NCI-H2196 (cell line): Measurements from ENCODE around the gene NPY4R.
"Not testable (repeated sequence)": the region's sequence is repeated elsewhere in the genome, so short reads cannot be mapped to it uniquely, and the experiment has no call there.

Source experiments
- DNase-seq: peaks from one replicate; lab custom pipeline; 2025; ENCODE audit not compliant: unreplicated experiment; lab: John Stamatoyannopoulos, UW

The NPY4R gene

GRCh38 chr10:46457071-46457470, 8.7 kb downstream of the NPY4R start:
- not testable (repeated sequence) for DNase-seq

GRCh38 chr10:46455992-46456391, 9.8 kb downstream of the NPY4R start:
- not testable (repeated sequence) for DNase-seq

- not testable (repeated sequence) for DNase-seq
Observed at GRCh38 chr10:46451365-46451764, 14.4 kb downstream of the NPY4R start.

- DNase-seq, result not testable (repeated sequence)
Observed at GRCh38 chr10:46450829-46451228, 14.9 kb downstream of the NPY4R start.

GRCh38 chr10:46447439-46447838, 18.3 kb downstream of the NPY4R start:
- not testable (repeated sequence) for DNase-seq

GRCh38 chr10:46445389-46446122, 20.2 kb downstream of the NPY4R start:
- not testable (repeated sequence) for DNase-seq

GRCh38 chr10:46443422-46443821, 22.3 kb downstream of the NPY4R start:
- not testable (repeated sequence) for DNase-seq

GRCh38 chr10:46442706-46443275, 23.0 kb downstream of the NPY4R start:
- not testable (repeated sequence) for DNase-seq

GRCh38 chr10:46441837-46442278, 23.9 kb downstream of the NPY4R start:
- DNase-seq, result not testable (repeated sequence)

- DNase-seq, result not testable (repeated sequence)
Observed at GRCh38 chr10:46440942-46441341, 24.8 kb downstream of the NPY4R start.

GRCh38 chr10:46423550-46423949, 42.2 kb downstream of the NPY4R start:
- DNase-seq, result not testable (repeated sequence)

- not testable (repeated sequence) for DNase-seq
Observed at GRCh38 chr10:46419570-46420379, 46.0 kb downstream of the NPY4R start.

- not testable (repeated sequence) for DNase-seq
Observed at GRCh38 chr10:46418283-46418682, 47.5 kb downstream of the NPY4R start.

- DNase-seq, result not testable (repeated sequence)
Observed at GRCh38 chr10:46415291-46415690, 50.5 kb downstream of the NPY4R start.

- not testable (repeated sequence) for DNase-seq
Observed at GRCh38 chr10:46412665-46413064, 53.1 kb downstream of the NPY4R start.

GRCh38 chr10:46411123-46411522, 54.6 kb downstream of the NPY4R start:
- DNase-seq, result not testable (repeated sequence)
